Measurements from ENCODE around the gene C13orf46. TPM values are rescaled to one million over a fixed set of nuclear protein-coding genes. Genes with fewer than 3 reads are reported as not detected.

The C13orf46 gene
- total and polyA plus RNA-seq, 2 of the 8 experiments (the other 6 are each of a cell fraction or from before 2014, with no cell fraction given) = 0.23 to 0.28 TPM

DNA sequence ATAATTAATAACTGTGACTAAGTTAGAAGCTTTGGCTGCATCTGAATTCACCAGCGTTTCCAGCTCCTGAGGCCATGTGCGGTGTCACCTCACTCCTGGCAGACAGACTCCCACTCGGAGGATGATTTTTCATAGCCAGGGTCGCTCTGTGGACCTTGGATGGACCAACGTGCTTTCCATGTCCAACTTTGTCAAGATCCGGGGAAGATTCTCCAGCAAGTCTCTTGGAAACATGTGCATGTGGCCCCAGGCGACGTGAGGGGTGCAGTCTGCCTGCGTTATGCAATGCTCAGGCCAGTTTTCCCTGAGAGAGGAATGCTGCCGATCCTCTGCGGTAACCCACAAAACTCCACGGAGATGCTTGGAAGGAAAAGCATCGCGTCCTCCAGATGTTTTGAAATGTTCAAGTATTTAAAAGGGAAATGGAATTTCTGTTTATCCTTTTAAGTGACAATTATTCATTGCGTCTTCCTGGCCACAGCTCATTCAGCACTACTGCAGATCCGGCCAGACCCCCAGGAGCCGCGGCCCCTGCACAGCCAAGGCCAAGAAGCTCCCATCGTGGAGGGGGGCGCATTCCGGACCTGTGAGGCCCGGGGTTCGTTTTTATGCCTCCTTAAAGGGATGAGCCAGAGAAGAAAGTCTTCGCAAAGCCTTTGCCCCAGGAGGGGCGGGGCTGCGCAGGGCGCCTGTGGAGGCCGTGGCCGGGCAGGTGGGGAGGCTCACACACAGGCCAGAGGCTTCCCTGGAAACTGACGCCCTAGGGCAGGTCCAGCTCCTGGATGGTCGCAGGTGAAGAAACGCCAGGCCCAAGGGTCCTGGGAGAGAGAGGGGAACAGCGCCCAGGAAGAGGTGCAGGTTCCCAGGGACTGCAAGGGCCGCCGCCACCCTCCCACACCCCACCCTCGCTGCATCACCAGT, 46.0 kb downstream of the C13orf46 start:
- no peaks in the 10 kb centered on the region for H3K36me3 ChIP-seq (ENCODE audit: control insufficient read depth in 2 of 4, insufficient read depth in 4 of 4, low read length in 3 of 4)
- H4K20me1 ChIP-seq (replicated peaks in 1 of 2; ENCODE audit: control insufficient read depth in 1 of 2, insufficient read depth in 2 of 2, low read length in 2 of 2) = no peaks in the 10 kb centered on the region
- no peak overlapping the region for H3K27ac ChIP-seq (ENCODE audit: low read depth, low read length)
- no peaks in the 10 kb centered on the region for H3K9me3 ChIP-seq (ENCODE audit: insufficient read depth in 2 of 2, low read depth in 1 of 2, low read length in 1 of 2)
- no peak overlapping the region for H2AFZ ChIP-seq (ENCODE audit: low read length)
- no peak overlapping the region for H2BK20ac ChIP-seq (ENCODE audit: low read length)
- H3K23ac ChIP-seq (ENCODE audit: insufficient read length) = no peak overlapping the region
- POLR2A ChIA-PET (ENCODE audit: partially characterized antibody) = interaction anchor here (1.1 kb wide), 1 partner anchor 12 kb away, joined by 3 read pairs; no protein-coding TSS in a partner anchor
- no peak overlapping the region for H2BK5ac ChIP-seq (ENCODE audit: low read depth, low read length)
- H2AK5ac ChIP-seq (ENCODE audit: low read depth, low read length) = no peak overlapping the region
- H3K18ac ChIP-seq (ENCODE audit: extremely low read depth, low read length) = no peak overlapping the region; the same call in 1 of the 2 replicates
- H2BK120ac ChIP-seq (replicated peaks; ENCODE audit: low read depth, low read length) = no peak overlapping the region
- TF ChIP-seq RFX5 (IDR thresholded peaks at IDR 0.05; ENCODE audit: borderline replicate concordance, low read depth, low read length) (no peak), RAD21 (IDR thresholded peaks at IDR 0.05 in 1 of 2, conservative IDR thresholded peaks at IDR 0.05 in 1 of 2; ENCODE audit: low read depth in 2 of 2, low read length in 2 of 2) (no peak)
- no peaks in the 10 kb centered on the region for H3K27me3 ChIP-seq (replicated peaks in 1 of 4; ENCODE audit: control insufficient read depth in 3 of 4, extremely low read depth in 1 of 4, insufficient read depth in 3 of 4, low read length in 3 of 4)
- CTCF ChIA-PET (ENCODE audit: partially characterized antibody) = interaction anchor here (0.9 to 2.7 kb wide), 6 partner anchors 7 to 124 kb away, joined by 3 to 8 read pairs (median 4); no protein-coding TSS in a partner anchor
- H4K5ac ChIP-seq (ENCODE audit: insufficient read length, low read depth, low read length) = no peak overlapping the region
- no peaks in the 10 kb centered on the region for H3K79me1 ChIP-seq (ENCODE audit: low read depth, low read length)
- H3K79me2 ChIP-seq (ENCODE audit: control insufficient read depth in 1 of 2, insufficient read depth in 2 of 2, low read length in 2 of 2) = no peaks in the 10 kb centered on the region
- H3K9ac ChIP-seq (replicated peaks in 1 of 4; ENCODE audit: extremely low read depth in 1 of 4, low read depth in 3 of 4, low read length in 3 of 4) = no peak overlapping the region
- WGBS, 2 experiments (ENCODE audit: extremely low coverage in 1 of 2, insufficient coverage in 1 of 2, insufficient read length in 1 of 2, insufficient replicate concordance in 2 of 2, low coverage in 1 of 2, low lambda C conversion rate in 2 of 2, missing lambda C conversion rate in 1 of 2) = 88% methylated on average over 33 of the region's 36 CpGs; no CpG with 5 or more reads in 1 of the 2 experiments
- no peak overlapping the region for H3K4ac ChIP-seq (replicated peaks; ENCODE audit: insufficient read length, low read depth, low read length)
- no peak overlapping the region for H3K14ac ChIP-seq (ENCODE audit: insufficient read length)
- H3K23me2 ChIP-seq (ENCODE audit: low read depth, low read length) = no peaks in the 10 kb centered on the region
- H2BK12ac ChIP-seq (ENCODE audit: low read depth, low read length) = no peak overlapping the region
- H3K4me1 ChIP-seq (replicated peaks in 1 of 4; ENCODE audit: control insufficient read depth in 3 of 4, insufficient read depth in 4 of 4, low read length in 3 of 4) = no peaks in the 10 kb centered on the region
- H3K4me2 ChIP-seq (ENCODE audit: insufficient read depth in 1 of 2, low read depth in 2 of 2, low read length in 2 of 2) = no peak overlapping the region
- no peak overlapping the region; the same call in 1 of the 2 replicates for H4K8ac ChIP-seq (ENCODE audit: extremely low read depth, insufficient read depth, low read length)
- H3K4me3 ChIP-seq (ENCODE audit: extremely low read depth in 1 of 4, insufficient read depth in 2 of 4, low read depth in 3 of 4, low read length in 4 of 4) = no peak overlapping the region
- H2BK15ac ChIP-seq (ENCODE audit: low read length) = no peak overlapping the region
- DNase-seq (ENCODE audit: low read depth in 1 of 2, low spot score in 2 of 2) (no peak), FAIRE-seq (no peak)
- H4K91ac ChIP-seq (replicated peaks; ENCODE audit: insufficient read length, low read length) = no peak overlapping the region
- H3K56ac ChIP-seq (replicated peaks; ENCODE audit: insufficient read length, low read depth, low read length) = no peak overlapping the region

Data from H1 (cell line).